ENCODE measurements around the gene CEBPB. TPM values are rescaled to one million over a fixed set of nuclear protein-coding genes. Genes with fewer than 3 reads are reported as not detected.

The CEBPB gene
- total RNA-seq, 1 donor from 2014 or later = 33.8 TPM

DNA sequence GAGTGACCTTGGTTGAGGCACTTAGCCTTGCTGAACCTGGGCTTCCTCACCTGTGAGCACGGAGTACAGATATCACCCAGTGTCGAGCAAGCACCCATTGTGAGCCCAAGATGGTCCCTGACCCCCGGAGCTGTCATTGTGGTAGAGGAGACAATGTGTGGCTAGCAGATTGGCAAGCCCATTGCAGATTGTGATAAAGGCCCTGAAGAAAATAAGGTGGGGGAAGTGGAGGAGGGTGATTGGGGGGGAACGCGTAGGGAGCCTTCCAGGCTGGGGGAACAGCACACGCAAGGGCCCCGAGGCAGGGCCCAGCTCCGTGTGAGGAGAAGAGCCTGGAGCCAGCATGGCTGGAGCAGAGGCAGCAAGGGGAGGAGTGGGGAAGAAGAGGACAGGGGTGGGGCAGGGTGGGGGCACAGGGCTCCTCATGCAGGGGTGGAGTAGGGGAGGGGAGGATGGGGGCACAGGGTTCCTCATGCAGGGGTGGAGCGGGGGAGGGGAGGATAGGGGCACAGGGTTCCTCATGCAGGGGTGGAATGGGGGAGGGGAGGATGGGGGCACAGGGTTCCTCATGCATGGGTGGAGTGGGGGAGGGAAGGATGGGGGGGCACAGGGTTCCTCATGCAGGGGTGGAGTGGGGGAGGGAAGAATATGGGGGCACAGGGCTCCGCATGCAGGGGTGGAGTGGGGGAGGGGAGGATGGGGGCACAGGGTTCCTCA lies 7.0 kb downstream of the CEBPB start:
- Histone ChIP-seq H3K4me1 (ENCODE audit: insufficient read depth, low read length) (peaks cover 19% of the 10 kb centered on the region), H3K9me3 (ENCODE audit: insufficient read depth, low read depth, low read length) (peaks cover 3% of the 10 kb centered on the region), H3K27ac (ENCODE audit: low read depth, low read length) (no peak overlapping the region), H3K27me3 (ENCODE audit: insufficient read depth, low read length) (no peaks in the 10 kb centered on the region), H3K79me2 (ENCODE audit: insufficient read depth, low read length) (peaks cover 23% of the 10 kb centered on the region), H3K36me3 (ENCODE audit: insufficient read depth, low read length) (no peaks in the 10 kb centered on the region), H3K9ac (ENCODE audit: low read length) (no peak overlapping the region), H2AFZ (ENCODE audit: low read depth, low read length) (no peak overlapping the region), H4K20me1 (ENCODE audit: insufficient read depth, low read length) (peaks cover 31% of the 10 kb centered on the region), H3K4me2 (ENCODE audit: low read length) (no peak overlapping the region), H3K4me3 (ENCODE audit: insufficient read depth, low read depth, low read length) (no peak overlapping the region)
- DNase-seq (ENCODE audit: low read depth) = no peak
- TF ChIP-seq CTCF (IDR thresholded peaks at IDR 0.05; ENCODE audit: insufficient read depth, low read depth, low read length) (no peak), EZH2 (IDR thresholded peaks at IDR 0.05; ENCODE audit: insufficient read depth, low read length) (no peak)
- Mint-ChIP-seq H3K4me3 (ENCODE audit: unreplicated experiment) (peak overlapping the region; percentile 22), H3K36me3 (ENCODE audit: low read depth, unreplicated experiment) (peaks cover 11% of the 10 kb centered on the region), H3K9me3 (ENCODE audit: unreplicated experiment) (peaks cover 3% of the 10 kb centered on the region), H3K27ac (ENCODE audit: unreplicated experiment) (no peak overlapping the region), H3K27me3 (ENCODE audit: low read depth, unreplicated experiment) (no peaks in the 10 kb centered on the region), H3K4me1 (ENCODE audit: low read depth, unreplicated experiment) (peaks cover 18% of the 10 kb centered on the region)
- no peak for FAIRE-seq

- H3K4me1 Mint-ChIP-seq (ENCODE audit: low read depth, unreplicated experiment) = peaks cover 18% of the 10 kb centered on the region
- no peaks in the 10 kb centered on the region for H3K36me3 ChIP-seq (ENCODE audit: insufficient read depth, low read length)
- peaks cover 7% of the 10 kb centered on the region for H3K9me3 ChIP-seq (ENCODE audit: insufficient read depth, low read depth, low read length)
- DNase-seq (ENCODE audit: low read depth) (no peak), FAIRE-seq (no peak)
- peaks cover 17% of the 10 kb centered on the region for H3K79me2 ChIP-seq (ENCODE audit: insufficient read depth, low read length)
- H3K27me3 ChIP-seq (ENCODE audit: insufficient read depth, low read length) = no peaks in the 10 kb centered on the region
- no peak overlapping the region for H2AFZ ChIP-seq (ENCODE audit: low read depth, low read length)
- peaks cover 8% of the 10 kb centered on the region for H3K9me3 Mint-ChIP-seq (ENCODE audit: unreplicated experiment)
- H3K4me3 Mint-ChIP-seq (ENCODE audit: unreplicated experiment) = no peak overlapping the region
- H3K9ac ChIP-seq (ENCODE audit: low read length) = no peak overlapping the region
- H3K36me3 Mint-ChIP-seq (ENCODE audit: low read depth, unreplicated experiment) = peaks cover 8% of the 10 kb centered on the region
- H4K20me1 ChIP-seq (ENCODE audit: insufficient read depth, low read length) = peaks cover 25% of the 10 kb centered on the region
- TF ChIP-seq CTCF (IDR thresholded peaks at IDR 0.05; ENCODE audit: insufficient read depth, low read depth, low read length) (no peak), EZH2 (IDR thresholded peaks at IDR 0.05; ENCODE audit: insufficient read depth, low read length) (no peak)
- H3K27ac ChIP-seq (ENCODE audit: low read depth, low read length) = no peak overlapping the region
- H3K27me3 Mint-ChIP-seq (ENCODE audit: low read depth, unreplicated experiment) = no peaks in the 10 kb centered on the region
- no peak overlapping the region for H3K4me2 ChIP-seq (ENCODE audit: low read length)
- H3K4me3 ChIP-seq (ENCODE audit: insufficient read depth, low read depth, low read length) = no peak overlapping the region
- peaks cover 14% of the 10 kb centered on the region for H3K4me1 ChIP-seq (ENCODE audit: insufficient read depth, low read length)
- no peak overlapping the region for H3K27ac Mint-ChIP-seq (ENCODE audit: unreplicated experiment)
These were observed 7.6 kb downstream of the CEBPB start for GRCh38 chr20:50198180-50198666.

- peaks cover 10% of the 10 kb centered on the region for H3K9me3 Mint-ChIP-seq (ENCODE audit: unreplicated experiment)
- H3K36me3 ChIP-seq (ENCODE audit: insufficient read depth, low read length) = no peaks in the 10 kb centered on the region
- H3K27me3 ChIP-seq (ENCODE audit: insufficient read depth, low read length) = no peaks in the 10 kb centered on the region
- peaks cover 9% of the 10 kb centered on the region for H3K4me1 ChIP-seq (ENCODE audit: insufficient read depth, low read length)
- no peak overlapping the region for H3K27ac Mint-ChIP-seq (ENCODE audit: unreplicated experiment)
- peaks cover 9% of the 10 kb centered on the region for H3K36me3 Mint-ChIP-seq (ENCODE audit: low read depth, unreplicated experiment)
- no peak overlapping the region for H3K4me3 ChIP-seq (ENCODE audit: insufficient read depth, low read depth, low read length)
- peaks cover 20% of the 10 kb centered on the region for H4K20me1 ChIP-seq (ENCODE audit: insufficient read depth, low read length)
- no peak overlapping the region for H3K4me2 ChIP-seq (ENCODE audit: low read length)
- peaks cover 16% of the 10 kb centered on the region for H3K4me1 Mint-ChIP-seq (ENCODE audit: low read depth, unreplicated experiment)
- H3K9ac ChIP-seq (ENCODE audit: low read length) = no peak overlapping the region
- peaks cover 10% of the 10 kb centered on the region for H3K9me3 ChIP-seq (ENCODE audit: insufficient read depth, low read depth, low read length)
- H3K27me3 Mint-ChIP-seq (ENCODE audit: low read depth, unreplicated experiment) = no peaks in the 10 kb centered on the region
- peaks cover 12% of the 10 kb centered on the region for H3K79me2 ChIP-seq (ENCODE audit: insufficient read depth, low read length)
- H3K4me3 Mint-ChIP-seq (ENCODE audit: unreplicated experiment) = no peak overlapping the region
- TF ChIP-seq CTCF (IDR thresholded peaks at IDR 0.05; ENCODE audit: insufficient read depth, low read depth, low read length) (no peak), EZH2 (IDR thresholded peaks at IDR 0.05; ENCODE audit: insufficient read depth, low read length) (no peak)
- FAIRE-seq (no peak), DNase-seq (ENCODE audit: low read depth) (no peak)
- no peak overlapping the region for H3K27ac ChIP-seq (ENCODE audit: low read depth, low read length)
- no peak overlapping the region for H2AFZ ChIP-seq (ENCODE audit: low read depth, low read length)
These were observed 8.1 kb downstream of the CEBPB start for GRCh38 chr20:50198716-50199115.

Data from astrocyte (in vitro differentiated cells and primary cell).